T-helper 22 cell (primary cell): Measurements from ENCODE around the gene ZNF544.
"Not testable (repeated sequence)": the region's sequence is repeated elsewhere in the genome, so short reads cannot be mapped to it uniquely, and the experiment has no call there.

Source experiments
- DNase-seq: peaks from one replicate; pipeline ENCODE4 v3.0.0-alpha.2; 2020; ENCODE audit warnings: low read depth

ZNF544 gene

DNA sequence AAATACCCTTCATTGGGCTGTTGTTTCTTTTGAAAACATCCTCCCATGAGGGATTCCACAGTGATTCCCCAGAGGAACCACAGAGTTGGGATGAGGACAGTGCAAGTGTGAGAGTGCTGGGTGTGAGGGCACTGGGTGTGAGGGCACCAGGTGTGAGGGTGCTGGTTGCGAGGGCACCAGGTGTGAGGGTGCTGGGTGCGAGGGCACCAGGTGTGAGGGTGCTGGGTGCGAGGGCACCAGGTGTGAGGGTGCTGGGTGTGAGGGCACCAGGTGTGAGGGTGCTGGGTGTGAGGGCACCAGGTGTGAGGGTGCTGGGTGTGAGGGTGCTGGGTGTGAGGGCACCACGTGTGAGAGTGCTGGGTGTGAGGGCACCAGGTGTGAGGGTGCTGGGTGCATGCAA lies 29.5 kb downstream of the ZNF544 start:
- DNase-seq = not testable (repeated sequence)

DNA sequence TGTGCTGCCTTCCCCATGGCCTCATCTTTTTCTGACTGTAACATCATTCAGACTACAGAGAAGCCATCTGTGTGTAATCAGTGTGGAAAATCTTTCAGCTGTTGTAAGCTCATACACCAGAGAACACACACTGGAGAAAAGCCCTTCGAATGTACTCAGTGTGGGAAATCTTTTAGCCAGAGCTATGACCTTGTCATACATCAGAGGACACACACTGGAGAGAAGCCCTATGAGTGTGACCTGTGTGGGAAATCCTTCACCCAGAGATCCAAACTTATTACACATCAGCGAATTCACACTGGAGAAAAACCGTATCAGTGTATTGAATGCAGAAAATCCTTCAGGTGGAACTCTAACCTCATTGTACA lies 32.9 kb downstream of the ZNF544 start:
- DNase-seq = no peak

DNA sequence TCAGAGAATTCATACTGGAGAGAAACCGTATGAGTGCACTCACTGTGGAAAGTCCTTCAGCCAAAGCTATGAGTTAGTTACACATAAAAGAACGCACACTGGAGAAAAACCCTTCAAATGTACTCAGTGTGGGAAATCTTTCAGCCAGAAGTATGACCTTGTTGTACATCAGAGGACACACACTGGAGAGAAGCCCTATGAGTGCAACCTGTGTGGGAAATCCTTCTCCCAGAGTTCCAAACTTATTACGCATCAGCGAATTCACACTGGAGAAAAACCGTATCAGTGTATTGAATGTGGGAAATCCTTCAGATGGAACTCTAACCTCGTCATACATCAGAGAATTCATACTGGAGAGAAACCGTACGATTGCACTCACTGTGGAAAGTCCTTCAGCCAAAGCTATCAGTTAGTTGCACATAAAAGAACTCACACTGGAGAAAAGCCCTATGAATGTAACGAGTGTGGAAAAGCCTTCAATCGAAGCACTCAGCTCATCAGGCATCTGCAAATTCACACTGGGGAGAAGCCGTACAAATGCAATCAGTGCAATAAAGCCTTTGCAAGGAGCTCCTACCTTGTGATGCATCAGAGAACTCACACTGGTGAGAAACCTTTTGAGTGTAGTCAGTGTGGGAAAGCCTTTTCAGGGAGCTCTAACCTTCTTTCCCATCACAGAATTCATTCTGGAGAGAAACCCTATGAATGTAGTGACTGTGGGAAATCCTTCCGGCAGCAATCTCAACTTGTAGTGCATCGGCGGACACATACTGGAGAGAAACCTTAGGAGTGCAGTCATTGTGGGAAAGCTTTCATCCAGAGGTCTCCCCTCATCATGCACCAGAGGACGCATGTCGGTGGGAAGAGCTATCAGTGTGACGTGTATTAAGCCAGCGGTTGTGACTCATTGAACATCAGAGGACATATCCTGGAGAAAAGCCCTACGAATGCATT lies 33.5 kb downstream of the ZNF544 start:
- no peak for DNase-seq

DNA sequence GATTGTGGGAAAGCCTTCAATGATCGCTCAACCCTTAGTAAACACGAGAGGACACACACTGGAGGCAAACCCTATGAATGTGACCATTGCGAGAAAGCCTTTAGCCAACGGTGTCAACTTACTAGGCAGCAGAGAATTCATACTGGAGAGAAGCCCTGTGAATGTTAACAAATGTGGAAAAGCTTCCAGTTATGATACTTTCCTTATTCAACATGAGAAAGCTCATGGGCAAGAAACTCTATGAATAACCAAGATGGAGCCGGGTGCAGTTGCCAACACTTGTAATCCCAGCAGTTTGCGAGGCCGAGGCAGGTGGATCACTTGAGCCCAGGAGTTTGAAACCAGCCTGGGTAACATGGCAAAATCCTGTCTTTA lies 34.2 kb downstream of the ZNF544 start:
- DNase-seq = no peak

- no peak for DNase-seq
Measured at GRCh38 chr19:58265100-58265499, 36.4 kb downstream of the ZNF544 start.

- no peak for DNase-seq
Measured at GRCh38 chr19:58268344-58268743, 39.6 kb downstream of the ZNF544 start.

GRCh38 chr19:58274771-58275201 lies 46.1 kb downstream of the ZNF544 start:
- DNase-seq = no peak

DNA sequence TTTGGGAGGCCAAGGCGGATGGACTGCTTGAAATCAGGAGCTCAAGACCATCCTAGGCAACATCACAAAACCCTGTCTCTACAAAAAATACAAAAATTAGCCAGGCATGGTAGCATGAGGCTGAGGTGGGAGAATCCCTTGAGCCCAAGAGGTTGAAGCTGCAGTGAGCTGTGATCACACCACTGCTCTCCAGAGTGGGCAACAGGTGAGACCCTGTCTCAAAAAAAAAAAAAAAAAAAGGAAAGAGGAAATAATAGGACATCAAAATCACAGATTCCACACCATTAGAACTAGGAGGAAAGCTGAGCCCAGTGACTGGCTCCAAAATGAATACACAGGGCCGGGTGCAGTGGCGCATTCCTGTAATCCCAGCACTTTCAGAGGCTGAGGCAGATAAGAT lies 46.9 kb downstream of the ZNF544 start:
- DNase-seq = no peak

GRCh38 chr19:58277197-58277596 lies 48.5 kb downstream of the ZNF544 start:
- DNase-seq = no peak

GRCh38 chr19:58277748-58278540 lies 49.2 kb downstream of the ZNF544 start:
- no peak for DNase-seq

DNA sequence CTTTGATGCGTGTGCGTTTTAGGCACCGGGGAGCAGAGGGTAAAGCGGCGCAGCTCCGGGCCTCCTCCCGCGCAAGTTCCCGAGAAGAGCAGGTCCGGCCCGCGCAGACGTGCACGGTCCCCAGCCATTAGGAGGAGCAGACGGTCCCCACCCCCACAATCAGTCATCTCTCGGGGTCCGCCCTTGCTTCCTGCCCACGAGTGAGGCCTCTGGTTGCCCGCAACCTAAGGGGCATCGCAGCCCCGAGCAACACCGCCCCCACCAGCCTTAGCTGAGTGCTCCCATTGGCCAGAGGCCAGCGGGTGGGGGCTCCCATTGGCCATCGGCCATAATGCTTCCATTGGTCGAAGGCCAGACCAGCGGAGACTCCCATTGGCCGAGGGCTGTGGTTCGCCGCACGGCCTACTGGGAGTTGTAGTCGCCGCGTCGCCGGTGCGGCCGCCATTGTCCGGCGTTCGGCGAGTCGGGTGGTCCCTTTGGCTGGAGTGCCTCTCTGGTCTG lies 49.9 kb downstream of the ZNF544 start, which contains the start of gene ZNF8:
ZNF8 (plus strand) TSS at position 415 of the 501 bp plus-strand sequence. CDS start 127 bp downstream, outside the sequence.
- peak; percentile 95 for DNase-seq

- peak; percentile 7 for DNase-seq
Measured at GRCh38 chr19:58279042-58279924, 50.6 kb downstream of the ZNF544 start.

GRCh38 chr19:58279925-58280316 lies 51.2 kb downstream of the ZNF544 start:
- no peak for DNase-seq

- no peak for DNase-seq
Measured at GRCh38 chr19:58284199-58284598, 55.5 kb downstream of the ZNF544 start.

DNA sequence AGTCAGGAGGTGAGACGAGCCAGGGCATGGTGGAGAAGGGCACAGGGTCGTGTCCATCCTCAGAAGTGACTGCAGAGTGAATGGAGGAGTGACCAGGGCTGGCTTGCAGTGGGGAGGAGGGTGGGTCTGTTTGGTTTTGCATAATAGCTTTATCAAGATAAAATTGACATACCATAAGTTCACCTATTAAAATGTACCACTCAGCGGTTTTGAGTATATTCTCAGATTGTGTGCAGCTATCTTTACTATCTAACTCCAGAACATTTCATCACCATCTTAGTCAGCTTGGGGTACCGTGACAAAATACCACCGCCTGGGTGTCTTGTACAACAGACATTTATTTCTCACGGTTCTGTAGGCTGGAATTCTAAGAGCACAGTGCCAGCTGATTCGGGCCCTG lies 63.2 kb downstream of the ZNF544 start:
- DNase-seq = no peak

DNA sequence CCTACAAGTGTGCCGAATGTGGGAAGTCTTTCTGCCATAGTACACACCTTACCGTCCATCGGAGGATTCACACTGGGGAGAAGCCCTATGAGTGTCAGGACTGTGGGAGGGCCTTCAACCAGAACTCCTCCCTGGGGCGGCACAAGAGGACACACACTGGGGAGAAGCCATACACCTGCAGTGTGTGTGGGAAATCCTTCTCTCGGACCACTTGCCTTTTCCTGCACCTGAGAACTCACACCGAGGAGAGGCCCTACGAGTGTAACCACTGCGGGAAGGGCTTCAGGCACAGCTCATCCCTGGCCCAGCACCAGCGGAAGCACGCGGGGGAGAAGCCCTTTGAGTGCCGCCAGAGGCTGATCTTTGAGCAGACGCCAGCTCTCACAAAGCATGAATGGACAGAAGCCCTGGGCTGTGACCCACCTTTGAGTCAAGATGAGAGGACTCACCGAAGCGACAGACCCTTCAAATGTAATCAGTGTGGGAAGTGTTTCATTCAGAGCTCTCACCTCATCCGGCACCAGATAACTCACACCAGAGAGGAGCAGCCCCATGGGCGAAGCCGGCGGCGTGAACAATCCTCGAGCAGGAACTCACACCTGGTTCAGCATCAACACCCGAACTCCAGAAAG lies 66.1 kb downstream of the ZNF544 start:
- DNase-seq = no peak

DNA sequence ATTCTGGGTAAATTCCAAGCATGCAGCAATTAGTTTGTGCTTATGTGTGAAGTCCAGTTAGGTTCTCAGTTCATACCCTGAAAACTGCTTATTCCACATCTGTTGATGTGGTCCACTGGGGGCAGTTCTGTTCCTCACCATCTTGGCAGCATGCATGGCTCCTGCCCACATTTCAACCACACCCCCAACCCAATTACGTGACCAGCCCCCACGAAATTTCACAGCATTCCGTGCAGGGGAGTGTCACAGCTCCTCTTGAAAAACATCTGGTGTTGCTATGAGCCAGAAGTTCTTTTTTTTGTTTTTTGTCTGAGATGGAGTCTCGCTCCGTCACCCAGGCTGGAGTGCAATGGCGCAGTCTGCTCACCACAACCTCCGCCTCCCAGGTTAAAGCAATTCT lies 67.4 kb downstream of the ZNF544 start:
- no peak for DNase-seq

DNA sequence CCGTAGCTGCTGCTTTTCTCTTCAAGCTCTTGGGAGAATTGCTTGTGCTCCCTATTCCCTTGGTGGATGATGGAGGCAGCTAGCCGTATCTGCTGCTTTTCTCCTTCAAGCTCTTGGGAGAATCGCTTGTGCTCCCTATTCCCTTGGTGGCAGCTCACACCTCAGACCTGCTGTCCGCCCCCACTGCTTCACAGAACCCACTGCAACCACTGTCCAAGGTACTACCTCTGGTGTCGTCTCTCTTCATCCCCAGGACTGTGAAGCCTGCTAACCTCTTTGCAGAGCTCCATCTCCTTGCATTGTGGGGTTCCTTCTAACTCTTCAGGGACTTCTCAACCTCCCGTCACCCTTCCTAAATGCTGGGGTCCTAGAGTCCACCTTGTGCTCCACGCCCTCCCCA lies 71.9 kb downstream of the ZNF544 start:
- DNase-seq = no peak

- no peak for DNase-seq
Measured at GRCh38 chr19:58304255-58304654, 75.5 kb downstream of the ZNF544 start.

- no peak for DNase-seq
Measured at GRCh38 chr19:58304748-58305064, 76.0 kb downstream of the ZNF544 start.
